ENCODE results near the gene KCNK2.

- TF ChIP-seq CTCF (conservative IDR thresholded peaks at IDR 0.05), result no peak
- no peak for TF ChIP-seq ZFX (IDR thresholded peaks at IDR 0.05)
Observed at GRCh38 chr1:215210167-215210566, 127.6 kb downstream of the KCNK2 start.

All from C4-2B (cell line).